Measurements from ENCODE around the gene LONRF2. TPM values are rescaled to one million over a fixed set of nuclear protein-coding genes. Genes with fewer than 3 reads are reported as not detected.
A peak's percentile ranks its signal among the peaks of the same experiment; 100 is the strongest.

The LONRF2 gene
- total RNA-seq, 3 donors from 2014 or later (not counting 1 experiment from before 2014, with no cell fraction given): not detected

GRCh38 chr2:100291152-100291970 is 30.9 kb downstream of the LONRF2 start:
- Histone ChIP-seq H3K4me1 (ENCODE audit: control insufficient read depth, insufficient read depth, low read length) (no peaks in the 10 kb centered on the region), H3K27ac (ENCODE audit: low read length) (peak overlapping the region; percentile 43), H3K36me3 (ENCODE audit: control insufficient read depth, insufficient read depth, low read length) (no peaks in the 10 kb centered on the region), H3K27me3 (ENCODE audit: control insufficient read depth, insufficient read depth, low read length) (peaks cover 2% of the 10 kb centered on the region), H3K4me3 (ENCODE audit: low read length) (no peak overlapping the region), H3K9me3 (ENCODE audit: control insufficient read depth, insufficient read depth, low read length) (no peaks in the 10 kb centered on the region)
- DNase-seq (peak in 1 of 2 donors; percentile 43), ATAC-seq (peak; percentile 66 to 78 (median 78))
- no peaks in the 10 kb centered on the region for H3K36me3 Mint-ChIP-seq
- H3K27me3 Mint-ChIP-seq (ENCODE audit: low read depth in 2 of 2): peaks cover 7% of the 10 kb centered on the region in 2 donors
- H3K4me1 Mint-ChIP-seq: no peaks in the 10 kb centered on the region
- no peaks in the 10 kb centered on the region for H3K9me3 Mint-ChIP-seq
- H3K4me3 Mint-ChIP-seq: no peak overlapping the region
- WGBS (ENCODE audit: insufficient coverage): 47% methylated on average over 13 of the region's 13 CpGs
- no peak overlapping the region for H3K27ac Mint-ChIP-seq
- intact Hi-C loops (cut with micrococcal nuclease): no loop called here
- TF ChIP-seq CTCF (IDR thresholded peaks at IDR 0.05): no peak

- TF ChIP-seq CTCF (IDR thresholded peaks at IDR 0.05): no peak
- no peak overlapping the region for H3K4me3 ChIP-seq (ENCODE audit: low read length)
- Mint-ChIP-seq H3K27ac (no peak overlapping the region), H3K4me3 (no peak overlapping the region), H3K9me3 (no peaks in the 10 kb centered on the region), H3K4me1 (no peaks in the 10 kb centered on the region), H3K36me3 (no peaks in the 10 kb centered on the region), H3K27me3 (ENCODE audit: low read depth in 2 of 2) (peaks cover 7 to 11% of the 10 kb centered on the region in 2 donors)
- peaks cover 2% of the 10 kb centered on the region for H3K27me3 ChIP-seq (ENCODE audit: control insufficient read depth, insufficient read depth, low read length)
- no peaks in the 10 kb centered on the region for H3K4me1 ChIP-seq (ENCODE audit: control insufficient read depth, insufficient read depth, low read length)
- no peaks in the 10 kb centered on the region for H3K36me3 ChIP-seq (ENCODE audit: control insufficient read depth, insufficient read depth, low read length)
- 81% methylated on average over 6 of the region's 7 CpGs for WGBS (ENCODE audit: insufficient coverage)
- DNase-seq (no peak), ATAC-seq (no peak)
- no peaks in the 10 kb centered on the region for H3K9me3 ChIP-seq (ENCODE audit: control insufficient read depth, insufficient read depth, low read length)
- intact Hi-C loops (cut with micrococcal nuclease): no loop called here
- H3K27ac ChIP-seq (ENCODE audit: low read length): no peak overlapping the region
These were observed 31.6 kb downstream of the LONRF2 start for GRCh38 chr2:100290718-100291151.

GRCh38 chr2:100289020-100289419 is 33.3 kb downstream of the LONRF2 start:
- no peak for ATAC-seq
- Mint-ChIP-seq H3K27ac (no peak overlapping the region), H3K4me1 (no peaks in the 10 kb centered on the region)

More at GRCh38 chr2:100289020-100289419, 33.3 kb downstream of the LONRF2 start:
- Histone ChIP-seq H3K36me3 (ENCODE audit: control insufficient read depth, insufficient read depth, low read length) (no peaks in the 10 kb centered on the region), H3K4me1 (ENCODE audit: control insufficient read depth, insufficient read depth, low read length) (no peaks in the 10 kb centered on the region), H3K27ac (ENCODE audit: low read length) (no peak overlapping the region), H3K4me3 (ENCODE audit: low read length) (no peak overlapping the region), H3K9me3 (ENCODE audit: control insufficient read depth, insufficient read depth, low read length) (no peaks in the 10 kb centered on the region), H3K27me3 (ENCODE audit: control insufficient read depth, insufficient read depth, low read length) (peaks cover 2% of the 10 kb centered on the region)
- Mint-ChIP-seq H3K9me3 (no peaks in the 10 kb centered on the region), H3K4me3 (no peak overlapping the region), H3K36me3 (no peaks in the 10 kb centered on the region), H3K27me3 (ENCODE audit: low read depth in 2 of 2) (peaks cover 9 to 24% of the 10 kb centered on the region in 2 donors)
- WGBS (ENCODE audit: insufficient coverage): 76% methylated on average over 5 of the region's 6 CpGs
- DNase-seq: no peak
- intact Hi-C loops (cut with micrococcal nuclease): no loop called here
- TF ChIP-seq CTCF (IDR thresholded peaks at IDR 0.05): no peak

All from natural killer cell (primary cell).